Vagina (tissue), 2 donors: ENCODE measurements around the gene DDX11.
"Not testable (repeated sequence)": the region's sequence is repeated elsewhere in the genome, so short reads cannot be mapped to it uniquely, and the experiment has no call there.

Experiments used
- POLR2A ChIP-seq, 2 donors: fragments of 450-650 bp; IDR thresholded peaks; one replicate each; pipeline ENCODE4 v1.6.1; 2017; ENCODE audit warnings: antibody characterized with exemption in 2 of 2, mild to moderate bottlenecking in 2 of 2, moderate library complexity in 2 of 2
- TF ChIP-seq, protein P1 (sequence below), 3 experiments: fragments of 450-650 bp in 2 of 3; fragments of 200-600 bp in 1 of 3; sonication (generic) in 1 of 3; IDR thresholded peaks; one replicate each; pipeline ENCODE4 v1.5.1; 2017 to 2019; ENCODE audit warnings: antibody characterized with exemption in 3 of 3, mild to moderate bottlenecking in 2 of 3, moderate library complexity in 2 of 3

DNA sequence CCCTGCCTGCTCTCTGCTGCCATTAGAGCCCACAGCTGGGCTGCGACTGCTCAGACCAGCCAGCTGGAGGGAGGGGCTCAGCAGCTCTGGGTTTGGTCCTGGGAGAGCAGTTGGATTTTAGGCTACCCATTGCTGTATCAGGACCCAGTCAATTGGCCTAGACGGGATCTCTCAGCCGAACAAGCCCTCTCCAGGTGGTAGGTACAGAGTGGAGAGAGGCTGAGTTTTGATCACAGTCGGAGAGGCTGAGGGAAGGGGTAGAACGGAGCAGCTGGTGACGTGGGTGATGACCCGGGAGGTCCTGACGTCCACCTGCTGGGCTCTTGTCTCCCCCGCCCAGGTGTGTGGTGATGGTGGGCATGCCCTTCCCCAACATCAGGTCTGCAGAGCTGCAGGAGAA is 28.9 kb downstream of the DDX11 start:
- TF ChIP-seq POLR2A (IDR thresholded peaks at IDR 0.05): not testable (repeated sequence)
- TF ChIP-seq, protein P1, sequence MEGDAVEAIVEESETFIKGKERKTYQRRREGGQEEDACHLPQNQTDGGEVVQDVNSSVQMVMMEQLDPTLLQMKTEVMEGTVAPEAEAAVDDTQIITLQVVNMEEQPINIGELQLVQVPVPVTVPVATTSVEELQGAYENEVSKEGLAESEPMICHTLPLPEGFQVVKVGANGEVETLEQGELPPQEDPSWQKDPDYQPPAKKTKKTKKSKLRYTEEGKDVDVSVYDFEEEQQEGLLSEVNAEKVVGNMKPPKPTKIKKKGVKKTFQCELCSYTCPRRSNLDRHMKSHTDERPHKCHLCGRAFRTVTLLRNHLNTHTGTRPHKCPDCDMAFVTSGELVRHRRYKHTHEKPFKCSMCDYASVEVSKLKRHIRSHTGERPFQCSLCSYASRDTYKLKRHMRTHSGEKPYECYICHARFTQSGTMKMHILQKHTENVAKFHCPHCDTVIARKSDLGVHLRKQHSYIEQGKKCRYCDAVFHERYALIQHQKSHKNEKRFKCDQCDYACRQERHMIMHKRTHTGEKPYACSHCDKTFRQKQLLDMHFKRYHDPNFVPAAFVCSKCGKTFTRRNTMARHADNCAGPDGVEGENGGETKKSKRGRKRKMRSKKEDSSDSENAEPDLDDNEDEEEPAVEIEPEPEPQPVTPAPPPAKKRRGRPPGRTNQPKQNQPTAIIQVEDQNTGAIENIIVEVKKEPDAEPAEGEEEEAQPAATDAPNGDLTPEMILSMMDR (IDR thresholded peaks at IDR 0.05): not testable (repeated sequence)
